DND-41 (cell line): ENCODE results near the gene P3H1.

ENCODE experiments used
- EZH2 ChIP-seq: IDR thresholded peaks from 3 replicates; pipeline ENCODE4 v1.6.1; 2012; ENCODE audit warnings: borderline replicate concordance, low read depth, mild to moderate bottlenecking, moderate library complexity, low read length, inconsistent platforms; ENCODE audit not compliant: severe bottlenecking
- TF ChIP-seq, protein P1 (sequence below): IDR thresholded peaks from 2 replicates; pipeline ENCODE4 v1.5.1; 2012; ENCODE audit warnings: borderline replicate concordance, low read length, moderate library complexity, mild to moderate bottlenecking; ENCODE audit not compliant: poor library complexity, severe bottlenecking; ENCODE audit errors: extremely low read depth

DNA sequence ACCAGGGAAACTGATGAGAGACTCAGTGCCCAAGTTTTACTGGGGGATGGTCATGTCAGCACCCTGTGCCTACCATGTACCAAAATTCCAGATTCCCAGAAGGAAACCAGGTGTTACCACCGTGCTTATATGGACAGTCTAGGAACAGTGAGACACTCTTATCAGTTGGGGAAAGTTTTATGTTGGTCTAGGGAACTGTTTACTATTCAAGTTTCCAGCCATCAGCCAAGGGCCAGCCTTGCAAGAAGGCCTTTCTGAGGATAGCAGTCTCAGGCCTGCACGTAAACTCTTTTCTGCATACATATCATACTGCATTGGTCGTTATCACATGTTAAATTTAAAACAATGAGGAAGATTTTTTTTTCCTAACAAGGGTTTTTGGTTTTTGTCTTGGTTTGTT lies 30.6 kb upstream of the P3H1 start:
- TF ChIP-seq, protein P1, sequence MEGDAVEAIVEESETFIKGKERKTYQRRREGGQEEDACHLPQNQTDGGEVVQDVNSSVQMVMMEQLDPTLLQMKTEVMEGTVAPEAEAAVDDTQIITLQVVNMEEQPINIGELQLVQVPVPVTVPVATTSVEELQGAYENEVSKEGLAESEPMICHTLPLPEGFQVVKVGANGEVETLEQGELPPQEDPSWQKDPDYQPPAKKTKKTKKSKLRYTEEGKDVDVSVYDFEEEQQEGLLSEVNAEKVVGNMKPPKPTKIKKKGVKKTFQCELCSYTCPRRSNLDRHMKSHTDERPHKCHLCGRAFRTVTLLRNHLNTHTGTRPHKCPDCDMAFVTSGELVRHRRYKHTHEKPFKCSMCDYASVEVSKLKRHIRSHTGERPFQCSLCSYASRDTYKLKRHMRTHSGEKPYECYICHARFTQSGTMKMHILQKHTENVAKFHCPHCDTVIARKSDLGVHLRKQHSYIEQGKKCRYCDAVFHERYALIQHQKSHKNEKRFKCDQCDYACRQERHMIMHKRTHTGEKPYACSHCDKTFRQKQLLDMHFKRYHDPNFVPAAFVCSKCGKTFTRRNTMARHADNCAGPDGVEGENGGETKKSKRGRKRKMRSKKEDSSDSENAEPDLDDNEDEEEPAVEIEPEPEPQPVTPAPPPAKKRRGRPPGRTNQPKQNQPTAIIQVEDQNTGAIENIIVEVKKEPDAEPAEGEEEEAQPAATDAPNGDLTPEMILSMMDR, result no peak
- TF ChIP-seq EZH2, result no peak
